Lower leg skin (tissue), 3 donors: Measurements from ENCODE around the gene BOLA2.
"Not testable (repeated sequence)": the region's sequence is repeated elsewhere in the genome, so short reads cannot be mapped to it uniquely, and the experiment has no call there.

Source experiments
- CTCF ChIP-seq, 3 donors: fragments of 450-650 bp; IDR thresholded peaks; one replicate each; pipeline ENCODE4 v1.5.1; 2016; ENCODE audit warnings: antibody characterized with exemption in 3 of 3, mild to moderate bottlenecking in 3 of 3, moderate library complexity in 2 of 3
- POLR2A ChIP-seq, 2 donors: fragments of 450-650 bp; IDR thresholded peaks; one replicate each; pipeline ENCODE4 v1.6.1; 2016 to 2017; ENCODE audit warnings: antibody characterized with exemption in 2 of 2, mild to moderate bottlenecking in 1 of 2, moderate library complexity in 1 of 2

- TF ChIP-seq CTCF, POLR2A (IDR thresholded peaks at IDR 0.05): not testable (repeated sequence)
Measured at GRCh38 chr16:29466904-29467303, 12.8 kb upstream of the BOLA2 start.
